ENCODE data around the gene C20orf173.

- TF ChIP-seq EZH2 (IDR thresholded peaks at IDR 0.05; ENCODE audit: insufficient read depth, low read length) (no peak), CTCF (IDR thresholded peaks at IDR 0.05; ENCODE audit: insufficient read depth, low read depth, low read length) (no peak)
Observed at GRCh38 chr20:35487479-35487878, 42.0 kb downstream of the C20orf173 start.

Measured in astrocyte (in vitro differentiated cells and primary cell).